AG04450 (cell line): ENCODE measurements around the gene RFXAP. TPM values are rescaled to one million over a fixed set of nuclear protein-coding genes. Genes with fewer than 3 reads are reported as not detected.

Source experiments
- CTCF ChIA-PET: fragments of 300-600, 350-600 bp; formaldehyde crosslinking; extraction: SDS; loops from one replicate; lab custom pipeline; 2022; ENCODE audit warnings: antibody characterized with exemption, inconsistent platforms; lab: Charles Lee
- POLR2A ChIA-PET: fragments of 350-600 bp; formaldehyde crosslinking; extraction: SDS; loops from one replicate; lab custom pipeline; 2021; ENCODE audit warnings: antibody characterized with exemption, inconsistent platforms; lab: Yijun Ruan, JAX
- DNase-seq: peaks from one replicate; pipeline ENCODE4 v3.0.0-alpha.2; 2011; ENCODE audit warnings: low read depth, low spot score
- H3K27ac ChIP-seq: one replicate; pipeline ENCODE4 v1.5.1; 2012; ENCODE audit warnings: low read depth, low read length, control low read depth
- H3K27me3 ChIP-seq: one replicate; pipeline ENCODE4 v1.6.0; 2012; ENCODE audit warnings: low read length; ENCODE audit not compliant: control insufficient read depth, insufficient read depth
- H3K4me3 ChIP-seq: 2 replicates; pipeline ENCODE4 v1.5.1; 2011; ENCODE audit warnings: mild to moderate bottlenecking, low read depth, low read length, control low read depth
- H3K9me3 ChIP-seq: 2 replicates; pipeline ENCODE4 v1.5.1; 2012; ENCODE audit warnings: low read length; ENCODE audit not compliant: control insufficient read depth, insufficient read depth
- polyA minus RNA-seq: library from RNA; depleted of rRNA, polyadenylated mRNA; stranded (reverse); fragments of >200 nt; gene quantifications from 2 replicates; pipeline ENCODE4 v1.2.3, GENCODE V29; 2011; rRNA and poly(A)+ RNA removed
- polyA plus RNA-seq: library from polyadenylated mRNA; depleted of rRNA; stranded (reverse); fragments of >200 nt; gene quantifications from 2 replicates; pipeline ENCODE4 v1.2.3, GENCODE V29; 2011; rRNA removed
- TF ChIP-seq, protein P1 (sequence below): IDR thresholded peaks from 2 replicates; pipeline ENCODE4 v1.5.1; 2011; ENCODE audit warnings: low read depth, low read length, control low read depth, inconsistent platforms

RFXAP gene, protein sequence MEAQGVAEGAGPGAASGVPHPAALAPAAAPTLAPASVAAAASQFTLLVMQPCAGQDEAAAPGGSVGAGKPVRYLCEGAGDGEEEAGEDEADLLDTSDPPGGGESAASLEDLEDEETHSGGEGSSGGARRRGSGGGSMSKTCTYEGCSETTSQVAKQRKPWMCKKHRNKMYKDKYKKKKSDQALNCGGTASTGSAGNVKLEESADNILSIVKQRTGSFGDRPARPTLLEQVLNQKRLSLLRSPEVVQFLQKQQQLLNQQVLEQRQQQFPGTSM
- 3.0 and 4.0 TPM in 2 replicates for polyA plus RNA-seq
- 0.92 and 1.4 TPM in 2 replicates for polyA minus RNA-seq

DNA sequence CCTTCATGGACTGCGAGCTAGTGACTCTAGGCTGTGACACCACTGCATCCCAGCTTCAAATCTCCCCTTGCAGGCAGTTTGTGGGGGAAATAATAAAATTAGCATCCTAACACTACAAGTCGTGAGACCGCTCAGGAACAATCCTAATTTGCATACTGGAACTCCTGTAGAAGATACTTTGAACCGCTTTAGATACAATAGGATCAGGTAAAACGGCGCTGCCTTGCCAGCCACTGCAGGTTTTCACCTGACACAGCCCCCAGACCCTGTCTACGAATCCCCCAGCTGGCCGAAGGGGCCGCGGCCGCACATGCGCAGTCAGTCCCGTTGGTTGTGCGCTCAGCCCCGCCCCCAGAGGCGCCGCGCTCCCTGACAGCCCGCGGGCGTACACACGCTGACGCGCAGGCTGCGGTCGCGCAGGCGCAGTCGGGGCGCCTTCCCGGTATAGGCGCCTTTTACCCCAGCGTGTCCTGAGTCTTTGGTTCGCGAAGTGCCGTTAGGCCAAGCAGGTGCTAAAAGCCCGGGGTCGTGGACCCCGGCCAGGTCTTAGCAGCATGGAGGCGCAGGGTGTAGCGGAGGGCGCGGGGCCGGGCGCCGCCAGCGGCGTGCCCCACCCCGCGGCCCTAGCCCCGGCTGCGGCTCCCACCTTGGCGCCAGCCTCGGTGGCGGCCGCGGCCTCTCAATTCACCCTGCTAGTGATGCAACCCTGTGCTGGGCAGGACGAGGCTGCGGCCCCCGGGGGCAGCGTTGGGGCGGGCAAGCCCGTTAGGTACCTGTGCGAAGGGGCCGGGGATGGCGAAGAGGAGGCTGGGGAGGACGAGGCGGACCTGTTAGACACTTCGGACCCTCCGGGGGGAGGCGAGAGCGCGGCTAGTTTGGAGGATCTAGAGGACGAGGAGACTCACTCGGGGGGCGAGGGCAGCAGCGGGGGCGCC lies at the start of gene RFXAP:
RFXAP (plus strand) TSS at position 419 of the 935 bp plus-strand sequence; CDS start at position 555, 136 bp downstream.
- CTCF ChIA-PET = no interaction called here
- Histone ChIP-seq H3K27me3 (no peaks in the 10 kb centered on the region), H3K4me3 (peak within 1 kb of the TSS; percentile 80), H3K9me3 (no peaks in the 10 kb centered on the region; the same call in 1 of the 2 replicates), H3K27ac (no peak within 1 kb of the TSS)
- POLR2A ChIA-PET = no interaction called here
- peak; percentile 66 for DNase-seq
- TF ChIP-seq, protein P1, sequence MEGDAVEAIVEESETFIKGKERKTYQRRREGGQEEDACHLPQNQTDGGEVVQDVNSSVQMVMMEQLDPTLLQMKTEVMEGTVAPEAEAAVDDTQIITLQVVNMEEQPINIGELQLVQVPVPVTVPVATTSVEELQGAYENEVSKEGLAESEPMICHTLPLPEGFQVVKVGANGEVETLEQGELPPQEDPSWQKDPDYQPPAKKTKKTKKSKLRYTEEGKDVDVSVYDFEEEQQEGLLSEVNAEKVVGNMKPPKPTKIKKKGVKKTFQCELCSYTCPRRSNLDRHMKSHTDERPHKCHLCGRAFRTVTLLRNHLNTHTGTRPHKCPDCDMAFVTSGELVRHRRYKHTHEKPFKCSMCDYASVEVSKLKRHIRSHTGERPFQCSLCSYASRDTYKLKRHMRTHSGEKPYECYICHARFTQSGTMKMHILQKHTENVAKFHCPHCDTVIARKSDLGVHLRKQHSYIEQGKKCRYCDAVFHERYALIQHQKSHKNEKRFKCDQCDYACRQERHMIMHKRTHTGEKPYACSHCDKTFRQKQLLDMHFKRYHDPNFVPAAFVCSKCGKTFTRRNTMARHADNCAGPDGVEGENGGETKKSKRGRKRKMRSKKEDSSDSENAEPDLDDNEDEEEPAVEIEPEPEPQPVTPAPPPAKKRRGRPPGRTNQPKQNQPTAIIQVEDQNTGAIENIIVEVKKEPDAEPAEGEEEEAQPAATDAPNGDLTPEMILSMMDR = no peak

DNA sequence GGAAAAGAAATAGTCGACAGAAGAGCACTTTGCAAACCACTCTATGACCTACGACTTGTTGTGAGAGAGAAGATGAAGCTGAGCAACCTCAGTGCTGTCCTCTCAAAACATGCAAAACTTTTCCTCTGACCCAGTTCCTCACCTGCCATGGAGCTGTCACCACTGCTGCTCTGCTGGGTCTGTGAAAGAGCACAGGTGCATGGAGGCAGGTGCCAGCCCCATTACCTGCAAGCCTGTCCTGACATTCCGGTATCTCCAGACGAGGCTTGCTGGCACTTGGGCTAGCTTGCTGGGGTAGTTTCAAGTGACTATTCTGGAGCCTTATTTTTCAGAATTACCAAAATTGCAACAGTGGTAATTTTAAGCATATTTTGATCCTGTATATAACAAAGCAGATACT lies 49.5 kb upstream of the RFXAP start:
- no peak overlapping the region for H3K4me3 ChIP-seq
- no peaks in the 10 kb centered on the region for H3K27me3 ChIP-seq
- CTCF ChIA-PET = interaction anchor here (1.4 kb wide), 1 partner anchor 33 kb away, joined by 4 read pairs; no protein-coding TSS in a partner anchor
- TF ChIP-seq, protein P1 = no peak
- H3K9me3 ChIP-seq = no peaks in the 10 kb centered on the region
- H3K27ac ChIP-seq = no peak overlapping the region
- no peak for DNase-seq
- POLR2A ChIA-PET = no interaction called here

DNA sequence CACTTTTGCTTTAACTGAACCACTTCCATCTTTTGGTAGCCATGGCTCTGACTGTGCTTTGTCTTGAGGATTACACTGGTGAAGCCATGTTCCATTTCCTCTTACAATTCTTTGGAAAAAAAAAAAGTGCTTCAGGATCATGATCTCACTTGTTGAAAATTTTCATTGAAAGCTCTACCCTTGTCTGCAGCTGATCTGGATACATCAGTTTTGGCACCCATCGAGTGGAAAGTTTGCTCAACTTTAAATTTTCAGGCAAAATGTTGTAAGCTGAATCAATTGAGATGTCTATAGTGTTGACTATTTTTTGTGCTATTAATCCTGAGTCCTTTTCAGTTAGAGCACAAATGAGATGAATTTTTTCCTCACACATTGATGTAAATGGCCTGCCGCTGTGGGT lies 48.3 kb upstream of the RFXAP start:
- ChIA-PET CTCF (no interaction called here), POLR2A (interaction anchor here (0.5 kb wide), 1 partner anchor 1856 kb away, joined by 3 read pairs; no protein-coding TSS in a partner anchor)
- Histone ChIP-seq H3K27me3 (no peaks in the 10 kb centered on the region), H3K4me3 (no peak overlapping the region), H3K9me3 (no peaks in the 10 kb centered on the region), H3K27ac (no peak overlapping the region)
- DNase-seq = no peak
- TF ChIP-seq, protein P1 = no peak

DNA sequence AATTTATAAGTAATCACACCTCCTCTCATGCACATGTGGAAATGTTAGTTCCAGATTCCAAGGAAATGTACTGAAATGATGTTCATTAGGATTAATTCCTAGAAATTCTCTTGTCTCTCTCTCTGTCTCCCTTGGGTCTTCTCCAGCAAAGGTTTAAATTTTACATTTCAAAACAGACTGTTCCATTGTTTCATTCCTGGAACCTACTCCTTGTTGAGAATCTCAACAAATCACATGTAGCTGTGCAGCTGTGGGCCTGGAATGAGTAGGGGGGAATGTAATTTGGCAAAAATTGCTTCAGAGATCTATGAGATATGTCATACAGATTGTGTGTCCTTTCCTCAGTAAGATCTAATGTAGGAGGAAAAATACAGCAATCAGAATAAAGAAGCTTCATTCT lies 46.2 kb upstream of the RFXAP start:
- Histone ChIP-seq H3K27ac (no peak overlapping the region), H3K27me3 (no peaks in the 10 kb centered on the region), H3K9me3 (no peaks in the 10 kb centered on the region), H3K4me3 (no peak overlapping the region)
- CTCF ChIA-PET = interaction anchor here (1.9 kb wide), 1 partner anchor 37 kb away, joined by 5 read pairs; no protein-coding TSS in a partner anchor
- DNase-seq = no peak
- TF ChIP-seq, protein P1 = no peak
- POLR2A ChIA-PET = no interaction called here

DNA sequence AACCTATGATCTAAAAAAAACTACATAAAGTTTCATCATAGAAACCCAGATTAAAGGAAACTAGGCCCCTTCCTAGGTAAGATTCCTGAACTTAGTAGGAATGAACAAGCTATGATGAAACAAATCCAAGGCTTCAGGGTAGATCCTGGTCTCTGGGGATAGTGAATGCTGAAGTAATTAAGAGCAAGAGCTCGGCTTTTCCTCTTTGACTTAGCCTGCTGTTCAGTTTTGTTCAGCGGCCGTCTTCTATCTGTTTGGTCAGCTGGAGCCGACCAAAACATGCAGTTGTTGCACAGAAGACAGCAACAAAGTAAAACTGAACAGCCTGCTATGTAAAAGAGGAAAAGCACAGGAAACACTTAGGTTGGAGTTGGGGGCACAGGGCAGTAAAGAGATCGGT lies 44.1 kb upstream of the RFXAP start:
- Histone ChIP-seq H3K27me3 (no peaks in the 10 kb centered on the region), H3K4me3 (no peak overlapping the region), H3K9me3 (no peaks in the 10 kb centered on the region), H3K27ac (no peak overlapping the region)
- ChIA-PET POLR2A (no interaction called here), CTCF (no interaction called here)
- no peak for DNase-seq
- TF ChIP-seq, protein P1 = no peak
